RWPE2 (cell line): ENCODE data around the gene KCNK1.
"Not testable (repeated sequence)": the region's sequence is repeated elsewhere in the genome, so short reads cannot be mapped to it uniquely, and the experiment has no call there.

Source experiments
- ATAC-seq: fragments of 200-7000 bp; cut with Tn5 transposase; 3 replicates; pipeline ENCODE4 v1.9.1; 2021; ENCODE audit warnings: low read depth
- DNase-seq: peaks from one replicate; pipeline ENCODE4 v3.0.0-alpha.2; 2020; ENCODE audit warnings: low spot score
- H3K27ac ChIP-seq: fragments of 450-650 bp; 2 replicates; pipeline ENCODE4 v1.5.1; 2017; ENCODE audit warnings: mild to moderate bottlenecking; ENCODE audit not compliant: poor library complexity, severe bottlenecking
- H3K27me3 ChIP-seq: fragments of 250-450 bp; sonication (Bioruptor Pico); 2 replicates; pipeline ENCODE4 v1.5.1; 2021; ENCODE audit warnings: mild to moderate bottlenecking, moderate library complexity; ENCODE audit not compliant: insufficient read depth, poor library complexity, severe bottlenecking
- H3K36me3 ChIP-seq: fragments of 250-450 bp; sonication (Bioruptor Pico); 2 replicates; pipeline ENCODE4 v1.5.1; 2020; ENCODE audit warnings: low read depth, mild to moderate bottlenecking, moderate library complexity
- H3K4me1 ChIP-seq: fragments of 250-450 bp; sonication (Bioruptor Pico); 2 replicates; pipeline ENCODE4 v1.5.1; 2021; ENCODE audit warnings: mild to moderate bottlenecking, moderate library complexity; ENCODE audit not compliant: insufficient read depth, poor library complexity, severe bottlenecking
- H3K4me3 ChIP-seq: fragments of 250-450 bp; sonication (Bioruptor Pico); 2 replicates; pipeline ENCODE4 v1.5.1; 2021; ENCODE audit warnings: mild to moderate bottlenecking, moderate library complexity; ENCODE audit not compliant: severe bottlenecking
- H3K9me3 ChIP-seq: fragments of 250-450 bp; sonication (Bioruptor Pico); 2 replicates; pipeline ENCODE4 v1.5.1; 2021; ENCODE audit warnings: mild to moderate bottlenecking, moderate library complexity; ENCODE audit not compliant: severe bottlenecking
- TF ChIP-seq, protein P1 (sequence below): fragments of 450-650 bp; IDR thresholded peaks from one replicate; pipeline ENCODE4 v1.5.1; 2017; ENCODE audit warnings: mild to moderate bottlenecking, moderate library complexity; ENCODE audit not compliant: poor library complexity, severe bottlenecking

The KCNK1 gene

DNA sequence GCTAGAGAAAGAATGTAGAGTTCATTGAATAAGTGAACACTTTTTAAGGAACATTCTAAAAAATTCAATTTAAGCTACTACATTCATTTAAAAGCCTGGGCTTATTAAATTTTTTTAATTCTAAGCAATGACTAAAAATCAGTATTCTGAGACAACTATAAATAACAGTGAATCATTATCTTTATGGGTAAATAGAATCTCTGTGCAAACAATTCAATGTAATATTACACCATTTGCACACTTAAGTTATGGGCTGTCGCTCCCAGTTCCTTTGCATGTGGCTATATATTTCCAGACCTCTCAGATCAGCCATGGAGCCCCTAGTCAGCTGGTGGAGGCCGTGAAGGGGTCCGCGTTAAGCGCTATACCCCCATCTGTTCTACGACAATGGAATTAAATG lies 65.1 kb downstream of the KCNK1 start:
- Histone ChIP-seq H3K4me1 (no peaks in the 10 kb centered on the region), H3K27ac (no peak overlapping the region), H3K36me3 (no peaks in the 10 kb centered on the region), H3K9me3 (no peaks in the 10 kb centered on the region), H3K27me3 (no peaks in the 10 kb centered on the region), H3K4me3 (no peak overlapping the region)
- DNase-seq, result no peak
- TF ChIP-seq, protein P1, sequence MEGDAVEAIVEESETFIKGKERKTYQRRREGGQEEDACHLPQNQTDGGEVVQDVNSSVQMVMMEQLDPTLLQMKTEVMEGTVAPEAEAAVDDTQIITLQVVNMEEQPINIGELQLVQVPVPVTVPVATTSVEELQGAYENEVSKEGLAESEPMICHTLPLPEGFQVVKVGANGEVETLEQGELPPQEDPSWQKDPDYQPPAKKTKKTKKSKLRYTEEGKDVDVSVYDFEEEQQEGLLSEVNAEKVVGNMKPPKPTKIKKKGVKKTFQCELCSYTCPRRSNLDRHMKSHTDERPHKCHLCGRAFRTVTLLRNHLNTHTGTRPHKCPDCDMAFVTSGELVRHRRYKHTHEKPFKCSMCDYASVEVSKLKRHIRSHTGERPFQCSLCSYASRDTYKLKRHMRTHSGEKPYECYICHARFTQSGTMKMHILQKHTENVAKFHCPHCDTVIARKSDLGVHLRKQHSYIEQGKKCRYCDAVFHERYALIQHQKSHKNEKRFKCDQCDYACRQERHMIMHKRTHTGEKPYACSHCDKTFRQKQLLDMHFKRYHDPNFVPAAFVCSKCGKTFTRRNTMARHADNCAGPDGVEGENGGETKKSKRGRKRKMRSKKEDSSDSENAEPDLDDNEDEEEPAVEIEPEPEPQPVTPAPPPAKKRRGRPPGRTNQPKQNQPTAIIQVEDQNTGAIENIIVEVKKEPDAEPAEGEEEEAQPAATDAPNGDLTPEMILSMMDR, result no peak
- ATAC-seq, result no peak

DNA sequence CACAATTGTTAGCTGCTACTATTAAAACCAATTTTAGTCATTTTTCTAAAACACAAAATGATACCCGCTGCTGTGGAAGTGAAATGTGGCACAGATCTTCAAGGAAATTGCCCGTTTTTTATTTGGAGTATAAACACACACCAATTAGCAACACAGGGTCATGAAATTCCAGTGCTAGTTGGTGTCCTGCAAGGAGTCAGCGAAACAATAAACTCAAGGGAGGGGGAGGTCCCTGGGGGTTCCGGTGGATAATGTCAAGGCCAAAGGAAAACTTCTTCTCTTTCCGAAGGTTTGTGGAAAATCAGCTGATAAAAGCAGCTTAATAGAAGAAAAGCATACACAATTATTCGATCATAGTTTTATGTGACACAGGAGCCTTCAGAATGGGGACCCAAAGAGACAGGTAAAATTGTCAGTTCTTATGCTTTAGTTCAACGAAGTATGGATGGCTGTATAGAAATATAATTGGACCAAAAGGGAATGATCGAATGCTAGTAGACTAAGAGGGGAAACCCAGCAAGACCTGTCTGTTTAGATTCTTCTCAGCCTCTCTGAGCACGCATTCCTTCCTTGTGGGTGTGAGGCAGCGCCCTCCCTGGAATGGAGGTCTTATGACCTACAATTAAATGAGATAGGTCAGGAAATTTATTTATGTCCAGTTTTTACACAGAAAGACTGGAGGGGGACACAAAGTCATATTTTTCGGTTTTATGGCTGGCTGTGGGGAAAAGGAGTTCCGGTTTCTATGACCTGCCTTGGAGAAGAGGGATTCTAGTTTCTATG lies 65.9 kb downstream of the KCNK1 start:
- no peaks in the 10 kb centered on the region for H3K27me3 ChIP-seq
- no peaks in the 10 kb centered on the region for H3K4me1 ChIP-seq
- DNase-seq (no peak), ATAC-seq (no peak)
- H3K9me3 ChIP-seq, result no peaks in the 10 kb centered on the region
- no peak overlapping the region for H3K4me3 ChIP-seq
- TF ChIP-seq, protein P1, result no peak
- H3K27ac ChIP-seq, result no peak overlapping the region
- no peaks in the 10 kb centered on the region for H3K36me3 ChIP-seq

DNA sequence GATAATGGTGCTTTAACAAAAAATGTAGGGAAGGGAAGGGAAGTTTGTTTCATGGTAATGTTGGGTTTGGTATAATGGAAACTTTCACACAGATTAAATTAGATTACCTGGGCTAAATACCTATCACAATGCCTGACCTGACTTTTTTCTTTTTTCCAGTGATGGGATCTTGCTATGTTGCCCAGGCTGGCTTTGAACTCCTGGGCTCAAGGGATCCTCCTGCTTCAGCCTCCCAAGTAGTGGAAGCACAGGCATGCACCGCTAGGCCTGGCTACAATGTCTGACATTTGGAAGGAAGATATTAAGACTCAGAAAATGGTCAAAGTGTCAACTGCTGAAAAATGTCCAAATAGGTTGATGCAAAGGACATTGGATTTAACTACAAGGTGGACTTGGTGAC lies 67.4 kb downstream of the KCNK1 start:
- H3K27me3 ChIP-seq, result no peaks in the 10 kb centered on the region
- no peaks in the 10 kb centered on the region for H3K36me3 ChIP-seq
- no peaks in the 10 kb centered on the region for H3K4me1 ChIP-seq
- no peak for DNase-seq
- H3K4me3 ChIP-seq, result no peak overlapping the region
- no peak overlapping the region for H3K27ac ChIP-seq
- TF ChIP-seq, protein P1, result no peak
- ATAC-seq, result no peak
- no peaks in the 10 kb centered on the region for H3K9me3 ChIP-seq

DNA sequence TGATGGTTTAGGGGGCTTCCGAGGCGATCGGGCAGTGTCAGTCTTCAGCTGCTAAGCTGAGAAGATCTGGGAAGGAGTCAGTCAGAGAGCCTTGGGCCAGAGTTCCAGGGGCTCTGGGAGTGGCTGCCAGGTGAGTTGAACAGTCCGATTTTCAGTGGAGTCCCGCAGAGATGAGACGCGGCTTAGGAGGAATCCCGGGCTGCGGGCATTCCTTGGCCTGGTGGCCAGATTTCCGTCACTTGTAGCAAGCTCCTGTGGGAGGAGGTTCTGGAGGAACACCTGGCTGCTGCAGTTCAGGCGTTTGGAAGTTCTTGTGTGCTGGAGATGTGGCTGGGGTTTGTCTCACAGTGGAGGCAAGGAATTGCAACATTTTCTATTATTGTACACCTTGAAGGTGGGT lies 72.7 kb downstream of the KCNK1 start:
- H3K9me3 ChIP-seq, H3K4me1 ChIP-seq, H3K27ac ChIP-seq, H3K4me3 ChIP-seq, DNase-seq, H3K36me3 ChIP-seq, ATAC-seq, H3K27me3 ChIP-seq: not testable (repeated sequence)

DNA sequence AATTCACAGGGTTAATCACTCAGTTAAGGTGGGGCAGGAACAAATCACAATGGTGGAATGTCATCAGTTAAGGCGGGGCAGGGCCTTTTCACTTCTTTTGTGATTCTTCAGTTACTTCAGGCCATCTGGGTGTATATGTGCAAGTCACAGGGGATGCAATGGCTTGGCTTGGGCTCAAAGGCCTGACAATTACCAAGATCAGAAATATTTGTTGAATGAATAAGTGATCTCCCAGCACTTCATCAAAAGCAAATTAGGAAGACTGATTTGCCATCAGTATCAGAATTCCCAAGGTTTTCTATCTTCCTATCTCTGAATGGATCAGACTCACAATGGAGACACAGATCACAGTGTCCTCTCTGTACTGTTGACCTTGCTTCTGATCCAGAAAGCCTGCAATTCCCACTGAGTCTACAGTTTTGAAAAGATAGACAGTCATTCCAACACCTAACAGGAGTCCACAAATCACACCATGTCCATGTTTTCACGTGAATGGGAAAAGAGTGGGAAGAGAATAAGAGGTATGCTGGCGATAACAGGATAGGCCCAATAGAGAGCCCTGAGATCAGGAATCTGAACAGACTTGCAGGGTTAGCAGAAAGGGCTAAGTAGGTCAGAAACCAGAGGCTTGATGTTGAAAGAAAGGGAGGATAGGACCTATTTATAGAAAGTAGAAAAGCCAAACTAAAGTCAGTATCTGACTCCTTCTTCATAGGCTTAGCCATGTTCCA lies 75.3 kb downstream of the KCNK1 start:
- no peak for ATAC-seq
- Histone ChIP-seq H3K4me3 (no peak overlapping the region), H3K9me3 (no peaks in the 10 kb centered on the region), H3K27me3 (no peaks in the 10 kb centered on the region), H3K4me1 (peaks cover 4% of the 10 kb centered on the region), H3K27ac (no peak overlapping the region), H3K36me3 (no peaks in the 10 kb centered on the region)
- TF ChIP-seq, protein P1, result no peak
- DNase-seq, result no peak
